Middle frontal gyrus (tissue), 1 donor: Measurements from ENCODE around the gene BUD23.

Source experiments
- DNase-seq: peaks from one replicate; pipeline ENCODE4 v3.0.0-alpha.2; 2015; ENCODE audit warnings: low spot score; ENCODE audit errors: extremely low spot score

The BUD23 gene

DNA sequence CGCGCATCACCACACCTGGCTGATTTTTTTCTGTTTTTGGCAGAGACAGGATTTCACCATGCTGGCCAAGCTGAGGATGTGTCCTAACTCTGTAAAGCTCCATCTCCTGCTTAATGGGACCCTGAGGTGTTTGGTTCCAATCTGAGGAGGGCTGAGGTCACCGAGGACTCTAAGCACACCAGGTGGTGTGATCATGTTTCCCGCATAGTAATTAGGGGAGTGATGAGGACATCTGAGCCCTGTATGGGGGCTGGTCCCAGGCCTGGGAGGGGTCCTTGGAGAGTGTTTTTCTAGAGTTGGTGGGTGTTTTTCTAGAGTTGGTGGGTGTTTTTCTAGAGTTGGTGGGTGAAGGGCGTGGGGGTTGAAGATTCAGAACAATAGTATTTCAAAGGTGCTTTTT is 58.2 kb downstream of the BUD23 start:
- DNase-seq: no peak

DNA sequence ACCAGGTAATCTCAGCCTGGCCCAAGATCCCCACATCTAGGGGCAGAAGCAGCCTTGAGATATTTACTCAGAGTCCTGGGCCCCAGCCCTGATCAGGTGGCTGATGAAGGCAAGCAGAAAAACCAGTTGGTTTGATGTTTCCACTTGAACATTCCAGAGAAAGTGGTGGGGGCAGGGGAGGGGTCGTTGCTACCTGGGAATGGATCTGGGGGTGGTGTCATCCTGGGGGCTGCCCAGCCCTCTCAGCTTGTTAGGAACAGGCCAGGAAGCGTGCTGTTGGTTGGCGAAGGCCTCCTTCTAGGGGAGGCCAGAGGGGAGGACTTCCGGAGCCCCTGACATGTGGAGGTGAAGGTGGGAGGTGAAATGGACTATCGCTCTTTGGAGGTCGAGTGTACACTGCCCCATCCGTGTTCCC is 58.9 kb downstream of the BUD23 start:
- no peak for DNase-seq

DNA sequence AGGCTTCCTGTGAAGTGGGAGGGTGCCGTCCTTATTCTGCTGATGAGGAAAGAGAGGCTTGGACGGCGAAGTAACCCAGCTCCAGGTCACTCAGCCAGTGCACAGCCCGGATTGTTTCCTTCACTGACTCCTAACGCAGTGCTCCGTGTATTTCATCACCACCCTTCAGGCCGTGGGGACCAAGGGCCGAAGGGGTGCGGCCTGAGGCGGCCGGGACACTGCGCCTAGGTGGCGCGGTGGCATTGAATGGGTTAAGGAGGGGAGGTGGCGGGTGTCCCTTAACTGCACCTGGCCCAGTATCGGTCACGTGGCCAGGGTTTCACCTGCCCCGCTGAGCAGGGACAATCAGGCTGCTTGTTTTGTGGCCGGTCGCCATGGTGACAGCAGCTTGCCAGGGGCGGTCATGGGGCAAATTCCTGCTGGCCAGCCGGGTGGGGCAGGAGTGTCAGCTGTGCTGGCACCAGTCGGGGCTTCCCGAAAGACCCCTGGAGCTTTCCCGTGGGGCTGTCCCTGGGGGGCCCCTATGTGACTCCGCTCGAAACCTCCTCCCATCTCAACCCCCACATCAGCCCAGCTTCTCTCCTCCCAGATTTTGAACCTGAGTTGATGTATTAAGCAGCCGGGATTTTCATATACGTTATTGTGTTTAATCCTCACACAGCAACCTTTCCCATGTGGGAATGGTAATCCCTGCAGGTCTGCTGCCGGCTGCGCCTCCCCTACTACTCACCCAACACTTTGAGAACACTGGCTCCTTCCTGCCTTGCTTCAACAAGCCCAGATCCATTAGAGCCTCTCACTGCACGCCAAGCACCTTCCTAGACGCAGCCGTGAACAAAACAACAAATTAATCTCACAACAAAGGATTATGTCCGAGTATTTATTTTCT is 59.6 kb downstream of the BUD23 start:
- no peak for DNase-seq

DNA sequence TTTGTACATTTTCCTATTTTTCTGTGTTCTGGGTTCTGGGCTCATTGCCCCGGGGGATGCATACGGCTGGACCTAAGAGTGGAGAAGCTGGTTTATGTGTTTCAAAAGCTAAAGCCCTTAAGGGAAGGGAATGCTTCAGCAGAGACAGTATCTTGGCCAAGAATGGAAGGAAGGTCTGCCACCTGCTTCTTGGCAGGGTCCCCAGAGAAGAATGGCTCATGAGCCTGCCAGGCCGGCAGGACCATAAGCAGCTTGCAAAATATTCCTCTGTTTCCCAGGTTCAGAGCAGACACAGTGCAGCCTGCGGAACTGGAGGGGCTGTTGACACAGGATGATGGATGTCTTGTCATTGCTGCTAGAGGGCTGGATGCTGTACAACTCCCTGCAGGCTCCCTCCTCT is 63.0 kb downstream of the BUD23 start:
- no peak for DNase-seq
